Measurements from ENCODE around the gene LILRB5. TPM values are rescaled to one million over a fixed set of nuclear protein-coding genes. Genes with fewer than 3 reads are reported as not detected.

Gene LILRB5
- total and polyA plus RNA-seq, 9 of the 15 experiments (the other 6 are each of a cell fraction or from before 2014, with no cell fraction given): not detected

- TF ChIP-seq CREBBP (IDR thresholded peaks at IDR 0.05; ENCODE audit: low read depth, low read length): no peak
- TF ChIP-seq SREBF1 (IDR thresholded peaks at IDR 0.05; ENCODE audit: borderline replicate concordance, low read depth, low read length): no peak
- no peak for TF ChIP-seq SOX6 (IDR thresholded peaks at IDR 0.05)
- TF ChIP-seq, protein P1, sequence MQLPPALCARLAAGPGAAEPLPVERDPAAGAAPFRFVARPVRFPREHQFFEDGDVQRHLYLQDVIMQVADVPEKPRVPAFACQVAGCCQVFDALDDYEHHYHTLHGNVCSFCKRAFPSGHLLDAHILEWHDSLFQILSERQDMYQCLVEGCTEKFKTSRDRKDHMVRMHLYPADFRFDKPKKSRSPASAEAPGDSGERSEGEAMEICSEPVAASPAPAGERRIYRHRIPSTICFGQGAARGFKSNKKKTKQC (CRISPR knock-in tag; IDR thresholded peaks at IDR 0.05): no peak
Observed at GRCh38 chr19:54255105-54255775, 1.8 kb downstream of the LILRB5 start (continued).

DNA sequence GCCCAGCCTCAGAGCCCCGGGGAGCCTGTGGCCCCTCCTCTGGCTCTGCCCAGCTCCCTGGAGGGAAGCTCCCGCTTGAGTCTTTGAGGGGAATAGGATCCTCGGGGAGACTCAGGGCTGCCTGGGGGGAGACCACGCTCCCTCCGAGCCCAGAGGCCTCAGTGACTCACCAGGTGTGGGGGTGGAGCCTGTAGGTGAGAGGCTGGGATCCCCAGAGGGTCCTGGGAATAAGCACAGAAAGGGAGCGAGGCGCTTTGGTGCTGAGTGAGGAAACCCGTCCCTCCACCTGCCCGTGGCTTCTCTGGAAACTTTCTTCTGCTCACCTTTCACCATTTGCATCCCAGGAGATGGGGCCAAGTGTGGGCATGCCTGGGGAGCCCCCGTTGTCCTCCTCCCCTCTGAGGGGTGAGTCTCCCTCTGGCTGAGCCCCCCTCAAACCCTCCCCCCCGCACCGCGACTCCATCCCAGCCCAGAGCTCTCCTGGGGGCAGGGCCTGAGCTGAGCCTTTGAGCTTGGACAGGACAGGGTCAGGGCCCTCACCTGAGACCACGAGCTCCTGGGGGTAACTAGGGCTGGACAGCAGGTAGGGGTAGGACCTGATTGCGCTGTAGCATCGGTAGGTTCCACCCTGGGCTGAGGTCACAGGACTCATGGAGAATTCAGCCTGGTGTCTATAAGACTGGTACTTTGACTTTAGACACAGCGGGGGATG, 2.7 kb downstream of the LILRB5 start:
- H3K79me2 ChIP-seq (ENCODE audit: control insufficient read depth, insufficient read depth, low read length): no peaks in the 10 kb centered on the region
- no peak overlapping the region for H2AFZ ChIP-seq (ENCODE audit: low read depth, low read length)
- TF ChIP-seq KAT8 (IDR thresholded peaks at IDR 0.05; ENCODE audit: low read depth) (no peak), PML (IDR thresholded peaks at IDR 0.05; ENCODE audit: low read length) (no peak), NFIX (CRISPR knock-in tag; IDR thresholded peaks at IDR 0.05; ENCODE audit: low read depth) (no peak), SRSF1 (IDR thresholded peaks at IDR 0.05; ENCODE audit: low read depth, low read length) (no peak), SIX5 (IDR thresholded peaks at IDR 0.05; ENCODE audit: borderline replicate concordance in 1 of 2, insufficient read depth in 1 of 2, low read depth in 1 of 2, low read length in 2 of 2) (no peak), NCOR1 (IDR thresholded peaks at IDR 0.05) (no peak), STAT5A (IDR thresholded peaks at IDR 0.05; ENCODE audit: borderline replicate concordance, low read length) (no peak), ZFP91 (CRISPR knock-in tag; IDR thresholded peaks at IDR 0.05) (no peak)
- TF ChIP-seq, protein P2, sequence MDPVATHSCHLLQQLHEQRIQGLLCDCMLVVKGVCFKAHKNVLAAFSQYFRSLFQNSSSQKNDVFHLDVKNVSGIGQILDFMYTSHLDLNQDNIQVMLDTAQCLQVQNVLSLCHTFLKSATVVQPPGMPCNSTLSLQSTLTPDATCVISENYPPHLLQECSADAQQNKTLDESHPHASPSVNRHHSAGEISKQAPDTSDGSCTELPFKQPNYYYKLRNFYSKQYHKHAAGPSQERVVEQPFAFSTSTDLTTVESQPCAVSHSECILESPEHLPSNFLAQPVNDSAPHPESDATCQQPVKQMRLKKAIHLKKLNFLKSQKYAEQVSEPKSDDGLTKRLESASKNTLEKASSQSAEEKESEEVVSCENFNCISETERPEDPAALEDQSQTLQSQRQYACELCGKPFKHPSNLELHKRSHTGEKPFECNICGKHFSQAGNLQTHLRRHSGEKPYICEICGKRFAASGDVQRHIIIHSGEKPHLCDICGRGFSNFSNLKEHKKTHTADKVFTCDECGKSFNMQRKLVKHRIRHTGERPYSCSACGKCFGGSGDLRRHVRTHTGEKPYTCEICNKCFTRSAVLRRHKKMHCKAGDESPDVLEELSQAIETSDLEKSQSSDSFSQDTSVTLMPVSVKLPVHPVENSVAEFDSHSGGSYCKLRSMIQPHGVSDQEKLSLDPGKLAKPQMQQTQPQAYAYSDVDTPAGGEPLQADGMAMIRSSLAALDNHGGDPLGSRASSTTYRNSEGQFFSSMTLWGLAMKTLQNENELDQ (CRISPR knock-in tag; IDR thresholded peaks at IDR 0.05; ENCODE audit: borderline replicate concordance): no peak
- TF ChIP-seq, protein P3, sequence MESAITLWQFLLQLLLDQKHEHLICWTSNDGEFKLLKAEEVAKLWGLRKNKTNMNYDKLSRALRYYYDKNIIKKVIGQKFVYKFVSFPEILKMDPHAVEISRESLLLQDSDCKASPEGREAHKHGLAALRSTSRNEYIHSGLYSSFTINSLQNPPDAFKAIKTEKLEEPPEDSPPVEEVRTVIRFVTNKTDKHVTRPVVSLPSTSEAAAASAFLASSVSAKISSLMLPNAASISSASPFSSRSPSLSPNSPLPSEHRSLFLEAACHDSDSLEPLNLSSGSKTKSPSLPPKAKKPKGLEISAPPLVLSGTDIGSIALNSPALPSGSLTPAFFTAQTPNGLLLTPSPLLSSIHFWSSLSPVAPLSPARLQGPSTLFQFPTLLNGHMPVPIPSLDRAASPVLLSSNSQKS (CRISPR knock-in tag; IDR thresholded peaks at IDR 0.05): no peak
- BruUV-seq (replicated peaks): no TSS peak
- H3K9ac ChIP-seq (ENCODE audit: insufficient read depth in 1 of 2, low read depth in 2 of 2, low read length in 2 of 2): no peak overlapping the region
- 0% methylated on average over 16 of the region's 17 CpGs for WGBS (ENCODE audit: insufficient coverage, low coverage, missing lambda C conversion rate)
- FAIRE-seq: no peak
- H3K9me3 ChIP-seq (replicated peaks; ENCODE audit: control insufficient read depth, insufficient read depth, low read depth, low read length): no peaks in the 10 kb centered on the region
- intact Hi-C loops (cut with micrococcal nuclease) (no loop called here), in situ Hi-C loops (cut with MboI) (no loop called here)
- no peaks in the 10 kb centered on the region for H3K36me3 ChIP-seq (ENCODE audit: control insufficient read depth, insufficient read depth, low read length)
- no peak overlapping the region for H3K27ac ChIP-seq (ENCODE audit: extremely low read depth, low read depth, low read length)
- no peaks in the 10 kb centered on the region; a peak in 2 of 5 replicates for H3K4me1 ChIP-seq (replicated peaks in 1 of 2; ENCODE audit: control insufficient read depth in 2 of 2, insufficient read depth in 2 of 2, low read length in 2 of 2)
- POLR2A ChIA-PET: interaction anchor here (0.6 kb wide), 1 partner anchor 99 kb away, joined by 3 read pairs; no protein-coding TSS in a partner anchor
- H3K4me3 ChIP-seq: no peak overlapping the region
- DNase-seq (ENCODE audit: extremely low read depth in 1 of 4, low spot score in 3 of 4): no peak
- no peak for ATAC-seq
- peaks cover 52 to 69% of the 10 kb centered on the region in 2 experiments for H3K27me3 ChIP-seq (ENCODE audit: control insufficient read depth in 2 of 2, insufficient read depth in 2 of 2, low read length in 2 of 2)
- H4K20me1 ChIP-seq (replicated peaks; ENCODE audit: control insufficient read depth, insufficient read depth, low read length): peaks cover 11% of the 10 kb centered on the region
- H3K4me2 ChIP-seq (ENCODE audit: insufficient read depth, low read length): no peak overlapping the region
- no peaks in the 10 kb centered on the region for H3K9me1 ChIP-seq (ENCODE audit: control insufficient read depth, insufficient read depth, low read length)
- CTCF ChIA-PET (ENCODE audit: low intra/inter-chr PET ratio): no interaction called here
